ENCODE results near the gene DPT. TPM values are rescaled to one million over a fixed set of nuclear protein-coding genes. Genes with fewer than 3 reads are reported as not detected.
"Not testable (repeated sequence)": the region's sequence is repeated elsewhere in the genome, so short reads cannot be mapped to it uniquely, and the experiment has no call there.

The DPT gene
- total RNA-seq = not detected

- TF ChIP-seq CTCF (IDR thresholded peaks at IDR 0.05) = no peak
- peaks cover 4% of the 10 kb centered on the region for H3K27me3 Mint-ChIP-seq
- H3K36me3 Mint-ChIP-seq (ENCODE audit: low read depth) = no peaks in the 10 kb centered on the region
- ChIA-PET CTCF (interaction anchor here (0.6 kb wide), 1 partner anchor 577 kb away, joined by 3 read pairs; no protein-coding TSS in a partner anchor), POLR2A (no interaction called here)
- H3K4me1 Mint-ChIP-seq (ENCODE audit: low read depth) = no peaks in the 10 kb centered on the region
- H3K9me3 Mint-ChIP-seq = no peaks in the 10 kb centered on the region
- intact Hi-C loops (cut with micrococcal nuclease) = no loop called here
- no peak within 1 kb of the TSS for H3K27ac Mint-ChIP-seq
- no peak within 1 kb of the TSS for H3K4me3 Mint-ChIP-seq
- no peak for DNase-seq
- no peak for ATAC-seq
Measured at GRCh38 chr1:168728473-168729404, at the start of gene DPT. Gene DPT, minus strand, starts transcription at chr1:168729206. Its CDS starts 32 bp downstream, at chr1:168729174.

GRCh38 chr1:168775366-168775765, 46.4 kb upstream of the DPT start:
- no peak overlapping the region for H3K27ac Mint-ChIP-seq
- H3K9me3 Mint-ChIP-seq = no peaks in the 10 kb centered on the region
- H3K4me3 Mint-ChIP-seq = no peak overlapping the region
- no peak for TF ChIP-seq CTCF (IDR thresholded peaks at IDR 0.05)
- H3K27me3 Mint-ChIP-seq = peaks cover 6% of the 10 kb centered on the region
- H3K36me3 Mint-ChIP-seq (ENCODE audit: low read depth) = no peaks in the 10 kb centered on the region
- no peaks in the 10 kb centered on the region for H3K4me1 Mint-ChIP-seq (ENCODE audit: low read depth)
- POLR2A ChIA-PET = no interaction called here
- CTCF ChIA-PET = interaction anchor here (1.2 kb wide), 1 partner anchor 11 kb away, joined by 3 read pairs; no protein-coding TSS in a partner anchor
- intact Hi-C loops (cut with micrococcal nuclease) = no loop called here
- ATAC-seq = no peak
- DNase-seq = no peak

- no peak for DNase-seq
- H3K27ac Mint-ChIP-seq = no peak overlapping the region
- ChIA-PET CTCF (no interaction called here), POLR2A (no interaction called here)
- peaks cover 3% of the 10 kb centered on the region for H3K27me3 Mint-ChIP-seq
- ATAC-seq = no peak
- H3K9me3 Mint-ChIP-seq = no peaks in the 10 kb centered on the region
- no peak overlapping the region for H3K4me3 Mint-ChIP-seq
- no peaks in the 10 kb centered on the region for H3K36me3 Mint-ChIP-seq (ENCODE audit: low read depth)
- intact Hi-C loops (cut with micrococcal nuclease) = no loop called here
- H3K4me1 Mint-ChIP-seq (ENCODE audit: low read depth) = no peaks in the 10 kb centered on the region
- TF ChIP-seq CTCF (IDR thresholded peaks at IDR 0.05) = no peak
Measured at GRCh38 chr1:168774241-168774640, 45.2 kb upstream of the DPT start.

- no peaks in the 10 kb centered on the region for H3K27me3 Mint-ChIP-seq
- intact Hi-C loops (cut with micrococcal nuclease) = no loop called here
- H3K27ac Mint-ChIP-seq = no peak overlapping the region
- TF ChIP-seq CTCF (IDR thresholded peaks at IDR 0.05) = no peak
- ChIA-PET CTCF (no interaction called here), POLR2A (no interaction called here)
- ATAC-seq (no peak), DNase-seq (no peak)
- no peak overlapping the region for H3K4me3 Mint-ChIP-seq
- no peaks in the 10 kb centered on the region for H3K4me1 Mint-ChIP-seq (ENCODE audit: low read depth)
- H3K36me3 Mint-ChIP-seq (ENCODE audit: low read depth) = no peaks in the 10 kb centered on the region
- no peaks in the 10 kb centered on the region for H3K9me3 Mint-ChIP-seq
Measured at GRCh38 chr1:168772428-168773060, 43.5 kb upstream of the DPT start.

- H3K27me3 Mint-ChIP-seq = no peaks in the 10 kb centered on the region
- no peak for TF ChIP-seq CTCF (IDR thresholded peaks at IDR 0.05)
- ATAC-seq (no peak), DNase-seq (no peak)
- H3K27ac Mint-ChIP-seq = no peak overlapping the region
- no peaks in the 10 kb centered on the region for H3K9me3 Mint-ChIP-seq
- intact Hi-C loops (cut with micrococcal nuclease) = no loop called here
- ChIA-PET CTCF (interaction anchor here (1.0 kb wide), 1 partner anchor 22 kb away, joined by 3 read pairs; no protein-coding TSS in a partner anchor), POLR2A (no interaction called here)
- H3K4me1 Mint-ChIP-seq (ENCODE audit: low read depth) = no peaks in the 10 kb centered on the region
- H3K36me3 Mint-ChIP-seq (ENCODE audit: low read depth) = no peaks in the 10 kb centered on the region
- no peak overlapping the region for H3K4me3 Mint-ChIP-seq
Measured at GRCh38 chr1:168771104-168771630, 42.2 kb upstream of the DPT start.

GRCh38 chr1:168769893-168770292, 40.9 kb upstream of the DPT start:
- H3K27me3 Mint-ChIP-seq; DNase-seq; H3K9me3 Mint-ChIP-seq; H3K4me1 Mint-ChIP-seq (ENCODE audit: low read depth); H3K27ac Mint-ChIP-seq; POLR2A ChIA-PET; ATAC-seq; CTCF ChIA-PET; H3K36me3 Mint-ChIP-seq (ENCODE audit: low read depth); H3K4me3 Mint-ChIP-seq; intact Hi-C loops (cut with micrococcal nuclease): not testable (repeated sequence)

Measured in activated CD8-positive, alpha-beta T cell treated with anti-CD3 and anti-CD28 coated beads for 36 hours (primary cell).